ENCODE results near the gene NHP2. TPM values are rescaled to one million over a fixed set of nuclear protein-coding genes. Genes with fewer than 3 reads are reported as not detected.

The NHP2 gene
- total RNA-seq, 1 experiment from 2014 or later: 307 TPM

DNA sequence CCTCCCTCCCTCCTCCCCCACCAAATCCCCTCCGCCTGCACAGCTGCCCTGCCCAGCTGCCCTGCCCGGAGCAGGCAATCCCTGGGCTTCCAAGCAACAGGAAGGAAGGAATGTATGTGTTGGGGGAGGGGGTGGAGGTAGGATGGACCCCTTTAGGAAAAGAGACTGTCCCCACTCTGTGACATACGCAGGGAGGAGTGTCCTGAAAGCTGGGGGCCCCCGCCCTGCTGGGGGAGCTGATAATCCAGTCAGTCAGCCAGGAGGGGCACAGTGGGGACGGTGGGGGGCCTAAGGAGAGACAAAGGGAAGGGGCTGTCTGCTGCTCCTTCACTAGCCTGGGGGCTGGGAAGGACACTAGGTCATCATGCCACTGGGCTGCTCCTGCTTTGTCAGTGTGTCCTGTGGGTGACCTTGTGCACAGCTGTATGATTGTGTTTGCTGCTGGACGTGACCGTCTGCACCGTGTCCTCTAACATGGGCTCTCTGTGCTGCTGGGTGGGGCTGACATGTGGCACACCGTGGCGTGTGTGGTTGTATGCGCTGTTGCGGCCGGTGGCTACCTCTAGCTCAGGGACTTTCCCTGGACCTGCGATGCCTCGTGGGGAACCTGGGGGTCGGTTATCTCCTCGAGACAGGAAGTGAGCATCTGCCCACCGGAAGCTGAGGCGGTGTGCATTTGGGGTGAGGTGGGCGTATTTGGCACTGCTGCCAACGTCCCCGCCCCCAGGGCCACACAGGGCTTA is 37.4 kb downstream of the NHP2 start:
- DNase-seq (ENCODE audit: extremely low read depth, low read depth): no peak

DNA sequence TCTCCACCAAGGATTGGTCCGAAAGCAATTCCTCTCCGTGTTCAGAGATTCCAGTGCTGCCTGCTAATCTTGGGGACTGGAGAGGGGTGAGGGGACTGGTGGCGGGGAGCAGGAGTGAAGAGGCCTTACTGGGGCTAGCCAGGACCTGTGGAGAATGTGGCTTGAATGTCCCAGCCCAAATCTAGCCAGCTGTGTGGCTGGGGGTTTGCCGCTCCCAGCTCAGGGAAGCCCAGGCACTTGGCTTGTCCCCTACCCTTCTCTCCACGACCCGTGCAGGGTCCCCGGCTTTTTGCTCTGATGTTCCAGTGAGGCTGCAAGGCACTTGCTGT is 37.9 kb downstream of the NHP2 start:
- no peak for DNase-seq (ENCODE audit: extremely low read depth, low read depth)

GRCh38 chr5:178115136-178115813 is 38.4 kb downstream of the NHP2 start:
- DNase-seq (ENCODE audit: extremely low read depth, low read depth): no peak

DNA sequence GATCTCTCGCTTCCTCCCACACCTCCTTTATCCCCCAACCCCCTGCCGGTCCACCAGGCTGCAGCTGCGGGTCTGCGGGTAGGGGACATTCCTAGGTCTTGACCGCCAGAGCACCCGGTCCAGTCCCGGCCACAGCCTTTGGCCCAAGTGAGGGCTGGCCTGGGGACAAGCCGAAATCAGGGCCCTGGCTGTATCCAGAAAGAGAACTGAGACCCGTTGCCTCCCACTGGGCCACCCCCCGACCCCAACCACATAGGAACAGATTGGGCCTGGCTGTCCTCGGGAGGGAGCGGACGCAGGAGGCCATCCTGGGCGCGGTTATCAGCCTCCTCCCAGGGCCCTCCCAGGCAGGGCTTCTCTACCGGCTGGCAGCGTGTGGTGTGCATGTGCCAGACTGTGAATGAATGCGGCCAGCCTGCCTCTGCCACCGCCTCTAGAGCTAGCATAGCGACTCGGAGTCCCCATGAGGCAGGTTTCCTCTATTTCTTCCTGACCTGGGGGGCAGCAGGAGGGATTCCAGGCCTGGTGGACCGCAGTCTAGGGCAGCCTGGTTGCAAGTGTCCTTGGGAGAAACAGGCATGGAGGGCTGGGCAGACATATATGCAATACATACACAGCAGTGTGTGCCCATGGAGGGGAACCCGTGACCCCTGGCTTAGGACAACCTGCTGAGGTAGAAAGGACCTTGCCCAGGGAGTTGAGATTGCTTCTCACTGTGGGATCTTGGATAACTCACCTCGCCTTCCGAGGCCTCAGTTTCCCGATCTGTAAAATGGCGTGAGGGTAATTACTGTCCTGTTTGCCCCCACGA is 39.2 kb downstream of the NHP2 start:
- DNase-seq (ENCODE audit: extremely low read depth, low read depth): no peak

DNA sequence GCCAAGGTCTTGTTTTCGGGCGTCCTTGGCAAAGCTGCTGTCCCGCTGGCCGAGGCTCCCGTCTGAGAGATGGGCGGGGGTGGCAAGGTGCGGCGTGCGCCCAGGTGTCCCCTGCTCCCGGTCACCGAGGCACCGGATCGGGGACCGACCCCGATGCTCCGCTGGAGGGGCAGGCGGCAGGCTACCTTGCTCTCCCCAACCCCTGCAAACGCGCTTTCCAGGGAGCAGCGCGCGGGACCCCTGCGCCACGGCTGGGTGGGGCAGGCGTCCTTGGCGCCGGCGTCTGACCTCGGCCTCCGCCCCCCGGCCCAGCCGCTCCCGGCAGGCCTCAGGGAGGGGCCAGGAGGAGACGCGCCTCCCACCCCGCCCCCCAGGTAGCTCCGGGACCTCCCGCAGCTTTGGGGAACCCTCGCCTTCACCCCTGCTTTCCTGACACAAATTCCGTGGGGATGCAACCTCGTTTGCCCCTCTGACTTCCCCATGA is 39.8 kb downstream of the NHP2 start:
- no peak for DNase-seq (ENCODE audit: extremely low read depth, low read depth)

DNA sequence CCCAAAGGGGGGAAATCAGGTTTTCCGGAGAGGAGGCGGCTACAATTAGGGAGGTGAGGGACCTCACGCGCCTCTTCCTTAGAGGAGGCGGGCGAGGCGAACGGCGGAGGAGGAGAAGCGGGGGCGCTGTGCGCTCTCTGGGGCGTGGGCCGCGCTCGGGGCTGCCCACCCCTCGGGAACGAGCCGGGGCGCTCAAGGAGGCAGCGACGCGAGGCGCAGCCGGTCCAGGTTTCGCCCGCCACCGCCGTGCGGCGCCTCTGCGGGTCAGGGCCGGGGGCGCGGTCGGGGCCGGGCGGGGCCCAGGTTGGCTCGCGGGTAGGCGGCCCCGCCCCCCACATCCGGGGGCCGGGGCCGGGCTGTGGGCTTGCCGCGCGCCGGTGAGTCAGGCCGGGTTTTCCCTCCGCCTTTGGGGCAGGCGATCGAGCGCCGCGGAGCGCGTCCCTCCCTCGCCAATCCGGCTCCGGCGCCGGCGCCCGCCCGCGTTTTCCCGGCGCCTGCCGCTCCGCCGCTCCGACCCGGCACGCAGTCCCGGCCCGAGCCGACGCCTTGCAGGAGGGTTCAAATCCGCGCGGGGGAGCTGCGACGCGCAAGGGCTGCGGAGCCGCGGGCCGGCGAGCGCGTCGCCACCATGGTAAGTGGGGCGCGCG is 40.4 kb downstream of the NHP2 start, which contains the start of gene N4BP3:
Gene N4BP3 (plus strand): TSS at position 392 of the 647 bp plus-strand sequence. CDS start 6,052 bp downstream, outside the sequence.
- DNase-seq (ENCODE audit: extremely low read depth, low read depth): peak; percentile 36

DNA sequence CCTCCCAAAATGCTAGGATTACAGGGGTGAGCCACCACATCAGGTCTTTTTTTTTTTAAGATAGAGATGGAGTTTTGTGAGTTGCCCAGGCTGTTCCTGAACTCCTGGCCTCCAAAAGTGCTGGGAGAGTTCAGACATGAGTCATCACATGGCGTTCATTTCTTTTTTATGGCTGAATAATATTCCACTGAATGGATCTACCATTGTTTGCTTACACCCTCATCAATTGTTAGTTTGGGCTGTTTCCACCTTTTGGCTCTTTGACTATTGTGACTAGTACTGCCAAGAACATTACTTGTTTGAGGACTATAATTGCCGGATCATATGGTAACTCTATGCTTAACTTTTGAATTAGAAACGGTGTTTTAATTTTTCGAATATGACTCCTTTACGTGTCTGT is 41.1 kb downstream of the NHP2 start:
- no peak for DNase-seq (ENCODE audit: extremely low read depth, low read depth)

DNA sequence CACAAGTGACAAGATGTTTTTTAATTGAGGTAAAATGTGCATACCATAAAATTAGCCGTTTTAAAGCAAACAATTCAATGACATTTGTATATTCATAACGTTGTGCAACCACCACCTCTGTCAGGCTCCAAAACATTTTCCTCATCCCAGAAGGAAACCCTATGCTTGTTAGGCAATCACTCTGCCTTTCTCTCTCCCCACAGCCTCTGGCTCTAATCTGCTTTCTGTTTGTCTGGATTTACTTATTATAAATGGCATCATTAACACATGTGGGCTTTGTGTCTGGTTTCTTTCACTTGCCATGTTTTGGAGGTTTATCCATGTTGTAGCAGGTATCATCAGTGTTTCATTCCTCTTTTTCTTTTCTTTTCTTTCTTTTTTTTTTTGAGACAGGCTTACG is 41.8 kb downstream of the NHP2 start:
- DNase-seq (ENCODE audit: extremely low read depth, low read depth): no peak

GRCh38 chr5:178110511-178110910 is 43.2 kb downstream of the NHP2 start:
- DNase-seq (ENCODE audit: extremely low read depth, low read depth): no peak

GRCh38 chr5:178108966-178109365 is 44.7 kb downstream of the NHP2 start:
- no peak for DNase-seq (ENCODE audit: extremely low read depth, low read depth)

GRCh38 chr5:178108446-178108845 is 45.2 kb downstream of the NHP2 start:
- no peak for DNase-seq (ENCODE audit: extremely low read depth, low read depth)

DNA sequence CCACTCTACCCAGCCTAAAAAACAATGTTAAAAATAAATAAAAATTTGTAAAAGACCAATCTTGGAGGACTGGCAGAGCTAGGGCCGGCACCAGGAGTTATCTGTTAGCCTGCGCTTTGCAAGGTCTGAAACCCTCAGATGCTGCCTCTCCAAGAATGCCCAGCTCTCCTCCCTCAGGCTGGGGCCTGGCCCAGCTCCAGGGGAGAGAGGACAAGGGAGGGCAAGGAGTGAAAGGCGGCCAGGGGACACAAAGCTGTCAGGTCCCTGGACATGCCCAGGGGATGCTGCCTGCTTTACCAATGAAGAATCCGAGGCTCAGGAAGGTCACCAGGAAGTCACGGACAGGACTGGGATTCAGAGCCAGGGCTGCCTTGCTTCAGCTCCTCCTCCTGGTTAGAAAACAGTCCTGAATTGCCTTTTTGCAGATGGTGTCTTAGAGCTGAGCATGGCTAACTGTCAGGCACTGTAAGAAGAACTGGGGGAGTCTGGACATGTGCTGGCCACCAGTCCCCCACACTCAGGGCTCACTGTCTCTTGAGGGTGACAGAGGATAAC is 45.9 kb downstream of the NHP2 start:
- DNase-seq (ENCODE audit: extremely low read depth, low read depth): no peak

DNA sequence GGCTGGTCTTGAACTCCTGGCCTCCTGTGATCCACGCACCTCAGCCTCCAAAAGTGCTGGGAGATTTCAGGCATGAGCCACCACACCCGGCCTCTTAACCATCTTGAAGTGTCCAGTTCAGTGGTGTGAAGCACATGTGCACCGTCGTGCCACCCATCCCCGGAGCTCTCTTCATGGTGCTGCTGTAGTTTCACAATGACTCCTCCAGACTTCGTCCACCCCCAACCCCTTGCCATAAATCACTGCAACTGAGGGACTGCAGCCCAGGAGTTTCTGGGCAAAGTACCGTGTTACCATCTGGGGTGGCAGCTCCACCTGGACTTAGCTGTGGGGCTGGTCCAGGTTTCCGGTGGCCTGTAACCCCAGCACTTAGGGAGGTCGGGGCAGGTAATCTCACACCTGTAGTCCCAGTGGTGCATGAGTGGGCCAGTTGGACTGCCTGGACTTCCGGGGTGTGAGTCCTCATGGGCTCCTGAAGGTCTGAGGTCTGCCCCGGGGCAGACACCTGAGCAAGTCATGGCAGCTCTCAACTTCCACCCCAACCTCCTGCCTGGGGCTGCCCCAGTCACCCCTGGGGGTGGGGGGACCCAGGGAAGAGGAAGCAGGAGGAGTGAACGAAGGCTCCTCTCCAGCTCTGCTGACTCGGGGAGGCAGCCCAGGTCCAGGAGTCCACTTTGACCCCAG is 47.0 kb downstream of the NHP2 start:
- DNase-seq (ENCODE audit: extremely low read depth, low read depth): no peak

DNA sequence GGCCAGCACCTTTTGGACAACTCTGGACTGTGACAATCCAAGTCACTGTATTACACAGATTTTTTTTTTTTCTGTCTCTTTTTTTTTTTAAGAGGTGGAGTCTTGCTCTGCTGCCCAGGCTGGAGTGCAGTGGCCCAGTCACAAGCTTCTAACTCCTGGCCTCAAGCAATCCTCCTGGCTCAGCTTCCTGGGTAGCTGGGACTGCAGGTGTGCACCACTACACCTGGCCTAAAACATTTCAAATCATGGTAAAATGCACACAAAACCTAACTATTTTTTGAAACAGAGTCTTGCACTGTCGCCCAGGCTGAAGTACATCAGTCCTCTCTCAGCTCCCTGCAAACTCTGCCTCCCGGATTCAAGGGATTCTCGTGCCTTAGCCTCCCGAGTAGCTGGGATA is 47.6 kb downstream of the NHP2 start:
- DNase-seq (ENCODE audit: extremely low read depth, low read depth): no peak

DNA sequence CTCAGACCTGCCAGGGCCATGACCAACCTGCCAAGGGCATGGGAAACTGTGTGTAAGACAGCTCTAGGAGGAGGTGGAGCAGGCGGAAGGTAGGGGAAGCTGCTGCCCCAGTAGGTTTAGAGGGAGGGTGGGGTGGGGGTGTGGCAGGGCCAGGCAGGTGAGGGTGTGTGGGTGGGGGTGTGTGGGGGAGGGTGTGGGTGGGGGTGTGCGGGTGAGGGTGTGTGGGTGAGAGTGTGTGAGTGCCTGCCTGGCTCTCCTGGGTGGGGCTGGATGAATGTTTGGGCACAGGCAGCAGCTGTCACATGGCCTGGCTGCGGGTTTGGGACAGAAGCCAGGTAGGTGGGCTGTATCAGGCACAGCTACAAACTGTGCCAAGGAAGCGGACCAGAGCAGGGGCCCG is 49.2 kb downstream of the NHP2 start:
- DNase-seq (ENCODE audit: extremely low read depth, low read depth): no peak

- DNase-seq (ENCODE audit: extremely low read depth, low read depth): no peak
Observed at GRCh38 chr5:178103612-178104011, 50.1 kb downstream of the NHP2 start.

Measured in NCI-H460 (cell line).